MM.1S (cell line): ENCODE data around the gene ERBIN.

Source experiments
- DNase-seq: peaks from one replicate; pipeline ENCODE4 v3.0.0-alpha.2; 2015
- H2AFZ ChIP-seq: fragments of 300-600 bp; sonication (generic); 2 replicates; pipeline ENCODE4 v1.6.0; 2016; ENCODE audit warnings: antibody characterized with exemption, low read length
- H3F3A ChIP-seq: fragments of 300-600 bp; sonication (generic); 2 replicates; pipeline ENCODE4 v1.6.1; 2016; ENCODE audit warnings: mild to moderate bottlenecking, antibody characterized with exemption, low read length, moderate library complexity, mixed read lengths; ENCODE audit not compliant: insufficient read depth
- H3K27ac ChIP-seq: fragments of 300-600 bp; sonication (generic); 2 replicates; pipeline ENCODE4 v1.5.1; 2016; ENCODE audit warnings: mild to moderate bottlenecking, low read length
- H3K27me3 ChIP-seq: fragments of 300-600 bp; sonication (generic); replicated peaks from 2 replicates; pipeline ENCODE4 v1.6.0; 2016; ENCODE audit warnings: low read length; ENCODE audit not compliant: insufficient read depth
- H3K36me3 ChIP-seq: fragments of 300-600 bp; sonication (generic); replicated peaks from 2 replicates; pipeline ENCODE4 v1.6.1; 2016; ENCODE audit warnings: mild to moderate bottlenecking, low read length, mixed read lengths; ENCODE audit not compliant: insufficient read depth
- H3K4me1 ChIP-seq: fragments of 300-600 bp; sonication (generic); 2 replicates; pipeline ENCODE4 v1.6.1; 2016; ENCODE audit warnings: low read length, mixed read lengths
- H3K4me2 ChIP-seq: fragments of 300-600 bp; sonication (generic); 2 replicates; pipeline ENCODE4 v1.6.0; 2016; ENCODE audit warnings: low read depth, low read length
- H3K4me3 ChIP-seq: fragments of 300-600 bp; sonication (generic); 2 replicates; pipeline ENCODE4 v1.5.1; 2016; ENCODE audit warnings: low read length, mixed read lengths
- H3K79me2 ChIP-seq: fragments of 300-600 bp; sonication (generic); 2 replicates; pipeline ENCODE4 v1.6.1; 2016; ENCODE audit warnings: mixed run types, low read length, mixed read lengths
- H3K9ac ChIP-seq: fragments of 300-600 bp; sonication (generic); 2 replicates; pipeline ENCODE4 v1.6.1; 2016; ENCODE audit warnings: low read length, mixed read lengths
- H3K9me2 ChIP-seq: fragments of 300-600 bp; sonication (generic); replicated peaks from 2 replicates; pipeline ENCODE4 v1.6.1; 2016; ENCODE audit warnings: mild to moderate bottlenecking, low read length, mixed read lengths; ENCODE audit not compliant: insufficient read depth
- H3K9me3 ChIP-seq: fragments of 300-600 bp; sonication (generic); replicated peaks from 2 replicates; pipeline ENCODE4 v1.6.1; 2016; ENCODE audit warnings: mild to moderate bottlenecking, low read length, mixed read lengths; ENCODE audit not compliant: insufficient read depth
- H4K20me1 ChIP-seq: fragments of 300-600 bp; sonication (generic); 2 replicates; pipeline ENCODE4 v1.6.1; 2016; ENCODE audit warnings: mild to moderate bottlenecking, low read length, moderate library complexity, mixed read lengths; ENCODE audit not compliant: insufficient read depth
- CTCF ChIP-seq: fragments of 300-600 bp; sonication (generic); IDR thresholded peaks from 2 replicates; pipeline ENCODE4 v1.5.1; 2016; ENCODE audit warnings: antibody characterized with exemption, low read length, mixed read lengths
- EZH2 ChIP-seq: fragments of 300-600 bp; sonication (generic); optimal IDR thresholded peaks from 2 replicates; pipeline ENCODE3; 2017; ENCODE audit warnings: low read depth, mild to moderate bottlenecking, antibody characterized with exemption, low read length, mixed read lengths
- EZH2phosphoT487 ChIP-seq: fragments of 300-600 bp; sonication (generic); IDR thresholded peaks from 2 replicates; pipeline ENCODE4 v1.6.1; 2018; ENCODE audit warnings: antibody characterized with exemption, low read length

ERBIN gene

DNA sequence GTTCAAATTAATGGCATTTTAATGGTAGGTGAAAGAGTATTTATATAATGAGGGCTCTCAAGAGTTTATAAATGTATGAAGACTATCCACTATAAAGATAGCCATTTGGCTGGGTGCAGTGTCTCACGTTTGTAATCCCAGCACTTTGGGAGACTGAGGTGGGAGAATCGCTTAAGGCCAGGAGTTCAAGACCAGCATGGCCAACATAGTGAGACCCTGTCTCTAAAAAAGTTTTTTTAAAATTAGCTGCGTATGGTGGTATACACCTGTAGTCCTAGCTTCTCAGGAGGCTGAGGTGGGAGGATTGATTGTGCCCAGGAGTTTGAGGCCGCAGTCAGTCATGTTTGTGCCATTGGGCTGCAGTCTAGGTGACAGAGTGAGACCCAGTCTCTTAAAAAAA, 61.6 kb downstream of the ERBIN start:
- Histone ChIP-seq H3K4me1 (no peaks in the 10 kb centered on the region), H3K27me3 (no peaks in the 10 kb centered on the region), H3K4me3 (no peak overlapping the region), H3K9ac (no peak overlapping the region), H3K4me2 (no peak overlapping the region), H3K9me2 (no peaks in the 10 kb centered on the region), H2AFZ (no peak overlapping the region), H3F3A (no peaks in the 10 kb centered on the region), H3K79me2 (peaks cover 71% of the 10 kb centered on the region), H3K36me3 (no peaks in the 10 kb centered on the region), H3K9me3 (no peaks in the 10 kb centered on the region), H4K20me1 (no peaks in the 10 kb centered on the region; the same call in 1 of the 2 replicates), H3K27ac (no peak overlapping the region)
- DNase-seq = no peak
- TF ChIP-seq CTCF (no peak), EZH2 (no peak), EZH2phosphoT487 (no peak)

GRCh38 chr5:65989158-65989557, 62.8 kb downstream of the ERBIN start:
- peaks cover 6% of the 10 kb centered on the region; the same call in 1 of the 2 replicates for H3F3A ChIP-seq
- H2AFZ ChIP-seq = no peak overlapping the region
- no peak overlapping the region for H3K9ac ChIP-seq
- H4K20me1 ChIP-seq = no peaks in the 10 kb centered on the region
- no peaks in the 10 kb centered on the region for H3K9me3 ChIP-seq
- DNase-seq = no peak
- TF ChIP-seq EZH2phosphoT487 = no peak
- TF ChIP-seq CTCF = no peak
- TF ChIP-seq EZH2 = no peak
- no peak overlapping the region for H3K4me2 ChIP-seq
- no peaks in the 10 kb centered on the region for H3K9me2 ChIP-seq
- no peaks in the 10 kb centered on the region for H3K4me1 ChIP-seq
- H3K27me3 ChIP-seq = no peaks in the 10 kb centered on the region
- H3K36me3 ChIP-seq = no peaks in the 10 kb centered on the region
- H3K79me2 ChIP-seq = peaks cover 62% of the 10 kb centered on the region
- no peak overlapping the region for H3K27ac ChIP-seq
- no peak overlapping the region for H3K4me3 ChIP-seq

DNA sequence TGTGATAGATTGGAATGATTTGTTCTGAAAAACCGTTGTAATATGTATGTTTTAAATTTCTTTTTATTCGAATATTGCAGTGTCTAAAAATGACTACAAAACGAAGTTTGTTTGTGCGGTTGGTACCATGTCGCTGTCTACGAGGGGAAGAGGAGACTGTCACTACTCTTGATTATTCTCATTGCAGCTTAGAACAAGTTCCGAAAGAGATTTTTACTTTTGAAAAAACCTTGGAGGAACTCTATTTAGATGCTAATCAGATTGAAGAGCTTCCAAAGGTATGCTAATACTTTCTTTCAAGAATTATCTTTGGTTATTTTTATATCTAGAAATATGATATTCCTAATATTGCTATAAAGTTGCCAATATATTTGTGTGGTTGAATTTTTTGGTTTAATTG, 66.3 kb downstream of the ERBIN start:
- H4K20me1 ChIP-seq = no peaks in the 10 kb centered on the region; the same call in 1 of the 2 replicates
- H3K36me3 ChIP-seq = no peaks in the 10 kb centered on the region
- H3K4me3 ChIP-seq = no peak overlapping the region
- no peak overlapping the region for H3K27ac ChIP-seq
- H3F3A ChIP-seq = peaks cover 6% of the 10 kb centered on the region; the same call in 1 of the 2 replicates
- no peak for DNase-seq
- no peak overlapping the region for H2AFZ ChIP-seq
- no peak overlapping the region for H3K9ac ChIP-seq
- no peaks in the 10 kb centered on the region for H3K27me3 ChIP-seq
- no peaks in the 10 kb centered on the region for H3K4me1 ChIP-seq
- TF ChIP-seq CTCF (no peak), EZH2 (no peak), EZH2phosphoT487 (no peak)
- H3K4me2 ChIP-seq = no peak overlapping the region
- H3K9me3 ChIP-seq = no peaks in the 10 kb centered on the region
- H3K79me2 ChIP-seq = peaks cover 46% of the 10 kb centered on the region
- no peaks in the 10 kb centered on the region for H3K9me2 ChIP-seq
